Measurements from ENCODE around the gene FUBP3. TPM values are rescaled to one million over a fixed set of nuclear protein-coding genes. Genes with fewer than 3 reads are reported as not detected.

FUBP3 gene
- total and polyA plus RNA-seq, 4 experiments from 2014 or later = 27.6 to 46.5 (median 40.4) TPM

- POLR2A ChIA-PET (ENCODE audit: partially characterized antibody) = no interaction called here
- CTCF ChIA-PET (ENCODE audit: partially characterized antibody) = no interaction called here
- H3K4me3 Mint-ChIP-seq = no peak overlapping the region
- H3K27ac ChIP-seq (ENCODE audit: low read depth, low read length) = no peak overlapping the region
- peaks cover 23 to 29% of the 10 kb centered on the region in 2 donors for H3K27me3 Mint-ChIP-seq
- DNase-seq = no peak
- no peaks in the 10 kb centered on the region for H3K36me3 ChIP-seq (ENCODE audit: insufficient read depth, low read length)
- peaks cover 9% of the 10 kb centered on the region for H3K27me3 ChIP-seq (ENCODE audit: insufficient read depth, low read length)
- H3K36me3 Mint-ChIP-seq = no peaks in the 10 kb centered on the region
- intact Hi-C loops (cut with micrococcal nuclease) = no loop called here
- H3K9me3 ChIP-seq (ENCODE audit: control insufficient read depth in 1 of 2, low read length in 2 of 2) = no peaks in the 10 kb centered on the region
- no peak overlapping the region for H3K27ac Mint-ChIP-seq
- peaks cover 4 to 13% (median 9%) of the 10 kb centered on the region in 4 donors for H3K4me1 Mint-ChIP-seq
- no peak overlapping the region for H3K4me3 ChIP-seq (ENCODE audit: low read length in 2 of 2)
- peaks cover 22% of the 10 kb centered on the region for H3K4me1 ChIP-seq (ENCODE audit: insufficient read depth, low read length)
- no peaks in the 10 kb centered on the region for H3K9me3 Mint-ChIP-seq
Observed at GRCh38 chr9:130668659-130669058, 89.3 kb downstream of the FUBP3 start.

GRCh38 chr9:130669965-130670364 lies 90.6 kb downstream of the FUBP3 start:
- Histone ChIP-seq H3K9me3 (ENCODE audit: control insufficient read depth in 1 of 2, low read length in 2 of 2) (no peaks in the 10 kb centered on the region), H3K36me3 (ENCODE audit: insufficient read depth, low read length) (no peaks in the 10 kb centered on the region), H3K4me1 (ENCODE audit: insufficient read depth, low read length) (peaks cover 11% of the 10 kb centered on the region), H3K27ac (ENCODE audit: low read depth, low read length) (no peak overlapping the region), H3K27me3 (ENCODE audit: insufficient read depth, low read length) (peaks cover 9% of the 10 kb centered on the region), H3K4me3 (ENCODE audit: low read length in 2 of 2) (no peak overlapping the region)
- peaks cover 18 to 24% of the 10 kb centered on the region in 2 donors for H3K27me3 Mint-ChIP-seq
- POLR2A ChIA-PET (ENCODE audit: partially characterized antibody) = no interaction called here
- no peaks in the 10 kb centered on the region for H3K36me3 Mint-ChIP-seq
- H3K9me3 Mint-ChIP-seq = no peaks in the 10 kb centered on the region
- CTCF ChIA-PET (ENCODE audit: partially characterized antibody) = no interaction called here
- no peak for DNase-seq
- intact Hi-C loops (cut with micrococcal nuclease) = no loop called here
- H3K4me1 Mint-ChIP-seq = peaks cover 4 to 8% (median 7%) of the 10 kb centered on the region in 4 donors
- no peak overlapping the region for H3K4me3 Mint-ChIP-seq
- H3K27ac Mint-ChIP-seq = no peak overlapping the region

GRCh38 chr9:130670644-130671043 lies 91.3 kb downstream of the FUBP3 start:
- Histone ChIP-seq H3K4me1 (ENCODE audit: insufficient read depth, low read length) (peaks cover 6% of the 10 kb centered on the region), H3K9me3 (ENCODE audit: control insufficient read depth in 1 of 2, low read length in 2 of 2) (no peaks in the 10 kb centered on the region)
- POLR2A ChIA-PET (ENCODE audit: partially characterized antibody) = no interaction called here

GRCh38 chr9:130672466-130672865 lies 93.1 kb downstream of the FUBP3 start:
- no peaks in the 10 kb centered on the region for H3K9me3 ChIP-seq (ENCODE audit: control insufficient read depth in 1 of 2, low read length in 2 of 2)
- no peaks in the 10 kb centered on the region for H3K27me3 ChIP-seq (ENCODE audit: insufficient read depth, low read length)
- ChIA-PET CTCF (ENCODE audit: partially characterized antibody) (no interaction called here), POLR2A (ENCODE audit: partially characterized antibody) (no interaction called here)
- no peaks in the 10 kb centered on the region for H3K36me3 Mint-ChIP-seq
- no peaks in the 10 kb centered on the region for H3K36me3 ChIP-seq (ENCODE audit: insufficient read depth, low read length)
- no peaks in the 10 kb centered on the region for H3K9me3 Mint-ChIP-seq
- no peak overlapping the region for H3K27ac Mint-ChIP-seq
- no peak overlapping the region for H3K27ac ChIP-seq (ENCODE audit: low read depth, low read length)
- no peaks in the 10 kb centered on the region for H3K4me1 ChIP-seq (ENCODE audit: insufficient read depth, low read length)
- peaks cover 7 to 12% of the 10 kb centered on the region in 2 donors for H3K27me3 Mint-ChIP-seq
- no peak overlapping the region for H3K4me3 Mint-ChIP-seq
- H3K4me1 Mint-ChIP-seq = no peaks in the 10 kb centered on the region
- H3K4me3 ChIP-seq (ENCODE audit: low read length in 2 of 2) = no peak overlapping the region
- intact Hi-C loops (cut with micrococcal nuclease) = no loop called here
- no peak for DNase-seq

More at GRCh38 chr9:130670644-130671043, 91.3 kb downstream of the FUBP3 start:
- H3K27ac Mint-ChIP-seq = no peak overlapping the region
- Histone ChIP-seq H3K36me3 (ENCODE audit: insufficient read depth, low read length) (no peaks in the 10 kb centered on the region), H3K27me3 (ENCODE audit: insufficient read depth, low read length) (peaks cover 9% of the 10 kb centered on the region), H3K27ac (ENCODE audit: low read depth, low read length) (no peak overlapping the region), H3K4me3 (ENCODE audit: low read length in 2 of 2) (no peak overlapping the region)
- CTCF ChIA-PET (ENCODE audit: partially characterized antibody) = no interaction called here
- H3K36me3 Mint-ChIP-seq = no peaks in the 10 kb centered on the region
- peaks cover 14 to 19% of the 10 kb centered on the region in 2 donors for H3K27me3 Mint-ChIP-seq
- no peak for DNase-seq
- H3K9me3 Mint-ChIP-seq = no peaks in the 10 kb centered on the region
- peaks cover 0 to 3% (median under 1%) of the 10 kb centered on the region in 4 donors for H3K4me1 Mint-ChIP-seq
- intact Hi-C loops (cut with micrococcal nuclease) = no loop called here
- H3K4me3 Mint-ChIP-seq = no peak overlapping the region

- Histone ChIP-seq H3K27ac (ENCODE audit: low read depth, low read length) (no peak overlapping the region), H3K4me1 (ENCODE audit: insufficient read depth, low read length) (no peaks in the 10 kb centered on the region), H3K27me3 (ENCODE audit: insufficient read depth, low read length) (no peaks in the 10 kb centered on the region), H3K36me3 (ENCODE audit: insufficient read depth, low read length) (no peaks in the 10 kb centered on the region), H3K4me3 (ENCODE audit: low read length in 2 of 2) (no peak overlapping the region), H3K9me3 (ENCODE audit: control insufficient read depth in 1 of 2, low read length in 2 of 2) (no peaks in the 10 kb centered on the region)
- H3K4me3 Mint-ChIP-seq = no peak overlapping the region
- CTCF ChIA-PET (ENCODE audit: partially characterized antibody) = interaction anchor here (0.7 kb wide), 1 partner anchor 110 kb away, joined by 4 read pairs; no protein-coding TSS in a partner anchor
- intact Hi-C loops (cut with micrococcal nuclease) = no loop called here
- H3K36me3 Mint-ChIP-seq = no peaks in the 10 kb centered on the region
- POLR2A ChIA-PET (ENCODE audit: partially characterized antibody) = no interaction called here
- DNase-seq = no peak
- H3K9me3 Mint-ChIP-seq = no peaks in the 10 kb centered on the region
- peaks cover 5 to 8% of the 10 kb centered on the region in 2 donors for H3K27me3 Mint-ChIP-seq
- H3K27ac Mint-ChIP-seq = no peak overlapping the region
- H3K4me1 Mint-ChIP-seq = no peaks in the 10 kb centered on the region
Observed at GRCh38 chr9:130672933-130673615, 93.7 kb downstream of the FUBP3 start.

- CTCF ChIA-PET (ENCODE audit: partially characterized antibody) = no interaction called here
- intact Hi-C loops (cut with micrococcal nuclease) = no loop called here
- DNase-seq = no peak
Observed at GRCh38 chr9:130675396-130675795, 96.0 kb downstream of the FUBP3 start.

GRCh38 chr9:130677252-130677651 lies 97.9 kb downstream of the FUBP3 start:
- intact Hi-C loops (cut with micrococcal nuclease) = no loop called here
- Histone ChIP-seq H3K4me3 (ENCODE audit: low read length in 2 of 2) (no peak overlapping the region), H3K27ac (ENCODE audit: low read depth, low read length) (no peak overlapping the region), H3K27me3 (ENCODE audit: insufficient read depth, low read length) (no peaks in the 10 kb centered on the region), H3K4me1 (ENCODE audit: insufficient read depth, low read length) (peaks cover 7% of the 10 kb centered on the region), H3K36me3 (ENCODE audit: insufficient read depth, low read length) (no peaks in the 10 kb centered on the region), H3K9me3 (ENCODE audit: control insufficient read depth in 1 of 2, low read length in 2 of 2) (no peaks in the 10 kb centered on the region)
- Mint-ChIP-seq H3K4me1 (peaks cover 0 to 3% (median under 1%) of the 10 kb centered on the region in 4 donors), H3K36me3 (no peaks in the 10 kb centered on the region), H3K9me3 (no peaks in the 10 kb centered on the region), H3K27me3 (peaks cover 0 to 7% of the 10 kb centered on the region in 2 donors), H3K4me3 (no peak overlapping the region), H3K27ac (no peak overlapping the region)
- POLR2A ChIA-PET (ENCODE audit: partially characterized antibody) = no interaction called here
- DNase-seq = no peak
- CTCF ChIA-PET (ENCODE audit: partially characterized antibody) = no interaction called here

More at GRCh38 chr9:130675396-130675795, 96.0 kb downstream of the FUBP3 start:
- no peak overlapping the region for H3K4me3 ChIP-seq (ENCODE audit: low read length in 2 of 2)
- POLR2A ChIA-PET (ENCODE audit: partially characterized antibody) = no interaction called here
- no peaks in the 10 kb centered on the region for H3K4me1 ChIP-seq (ENCODE audit: insufficient read depth, low read length)
- no peak overlapping the region for H3K27ac Mint-ChIP-seq
- no peak overlapping the region for H3K27ac ChIP-seq (ENCODE audit: low read depth, low read length)
- H3K9me3 Mint-ChIP-seq = no peaks in the 10 kb centered on the region
- no peak overlapping the region for H3K4me3 Mint-ChIP-seq
- H3K36me3 Mint-ChIP-seq = no peaks in the 10 kb centered on the region
- H3K27me3 Mint-ChIP-seq = peaks cover 0 to 7% of the 10 kb centered on the region in 2 donors
- no peaks in the 10 kb centered on the region for H3K4me1 Mint-ChIP-seq
- H3K9me3 ChIP-seq (ENCODE audit: control insufficient read depth in 1 of 2, low read length in 2 of 2) = no peaks in the 10 kb centered on the region
- no peaks in the 10 kb centered on the region for H3K27me3 ChIP-seq (ENCODE audit: insufficient read depth, low read length)
- H3K36me3 ChIP-seq (ENCODE audit: insufficient read depth, low read length) = no peaks in the 10 kb centered on the region

Measured in CD4-positive, alpha-beta memory T cell (primary cell).